HepG2 (cell line): ENCODE data around the gene MOAP1. TPM values are rescaled to one million over a fixed set of nuclear protein-coding genes. Genes with fewer than 3 reads are reported as not detected.

ENCODE experiments used
- ATAC-seq: fragments of 200-7000 bp; cut with Tn5 transposase; 3 replicates; pipeline ENCODE4 v1.9.1; 2020; ENCODE audit warnings: mild to moderate bottlenecking, moderate library complexity
- BruUV-seq: library from RNA; stranded (reverse); fragments of 400-500 nt; replicated peaks from 2 replicates; lab custom pipeline; 2021; lab: Mats Ljungman, UMichigan
- CTCF ChIA-PET: fragments of 300-600 bp; formaldehyde crosslinking; extraction: SDS; loops from one replicate; lab custom pipeline; 2021; ENCODE audit warnings: low total read pairs, inconsistent platforms, low intra/inter-chr PET ratio; lab: Yijun Ruan, JAX
- POLR2A ChIA-PET: fragments of 350-600 bp; sonication (Branson Sonifier 250); formaldehyde crosslinking; loops from one replicate; lab custom pipeline; 2020; ENCODE audit warnings: antibody characterized with exemption, inconsistent platforms; lab: Yijun Ruan, JAX
- DNase-seq: peaks from one replicate; pipeline ENCODE4 v3.0.0-alpha.2; 2015; ENCODE audit warnings: low spot score
- FAIRE-seq: peaks from 3 replicates; lab custom pipeline; 2011; peaks lifted over from hg19 to GRCh38; lab: Jason Lieb, UNC
- H2AFZ ChIP-seq: one replicate; pipeline ENCODE4 v1.6.1; 2011; ENCODE audit warnings: low read length, inconsistent platforms
- H3K27ac ChIP-seq: fragments of 300-600 bp; 3 replicates; pipeline ENCODE4 v1.8.0; 2011; ENCODE audit warnings: mixed run types, mild to moderate bottlenecking, mixed read lengths, low read length, inconsistent platforms; ENCODE audit not compliant: insufficient read depth; ENCODE audit errors: extremely low read length
- H3K27me3 ChIP-seq, 2 experiments: fragments of 200-600 bp in 1 of 2; 2 replicates in 1 of 2; 3 replicates in 1 of 2; pipeline versions ENCODE4 v1.6.0 to v1.8.0; 2011; ENCODE audit warnings: low read length in 2 of 2, mild to moderate bottlenecking in 2 of 2, moderate library complexity in 2 of 2, inconsistent platforms in 1 of 2; ENCODE audit not compliant: insufficient read depth in 2 of 2, control insufficient read depth in 1 of 2
- H3K36me3 ChIP-seq, 2 experiments: fragments of 200-600 bp in 1 of 2; replicated peaks in 1 of 2; 2 replicates in 1 of 2; 3 replicates in 1 of 2; pipeline versions ENCODE4 v1.5.1 to v1.8.0; 2011; ENCODE audit warnings: low read length in 2 of 2, inconsistent platforms in 1 of 2; ENCODE audit not compliant: insufficient read depth in 2 of 2, control insufficient read depth in 1 of 2
- H3K4me1 ChIP-seq: 2 replicates; pipeline ENCODE4 v1.5.1; 2012; ENCODE audit warnings: low read length, inconsistent platforms; ENCODE audit not compliant: insufficient read depth
- H3K4me2 ChIP-seq: 2 replicates; pipeline ENCODE4 v1.6.0; 2011; ENCODE audit warnings: low read depth, low read length, inconsistent platforms
- H3K4me3 ChIP-seq, 3 experiments: fragments of 200-600 bp in 1 of 3; sonication (generic), shearing (Covaris generic) in 1 of 3; replicated peaks in 1 of 3; 2 replicates each; pipeline ENCODE4 v1.5.1; 2011 to 2016; ENCODE audit warnings: low read length in 3 of 3, inconsistent platforms in 2 of 3, low read depth in 2 of 3, mild to moderate bottlenecking in 2 of 3, control low read depth in 1 of 3, mixed read lengths in 1 of 3; ENCODE audit not compliant: insufficient read depth in 1 of 3
- H3K79me2 ChIP-seq: one replicate; pipeline ENCODE4 v1.6.1; 2011; ENCODE audit warnings: low read length, inconsistent platforms; ENCODE audit not compliant: insufficient read depth
- H3K9ac ChIP-seq: 2 replicates; pipeline ENCODE4 v1.6.0; 2011; ENCODE audit warnings: mild to moderate bottlenecking, low read depth, low read length, inconsistent platforms; ENCODE audit not compliant: insufficient read depth
- H3K9me3 ChIP-seq: 2 replicates; pipeline ENCODE4 v1.5.1; 2012; ENCODE audit warnings: mild to moderate bottlenecking, low read length
- H4K20me1 ChIP-seq: 2 replicates; pipeline ENCODE4 v1.6.0; 2011; ENCODE audit warnings: inconsistent platforms, mild to moderate bottlenecking, low read length, moderate library complexity; ENCODE audit not compliant: insufficient read depth
- ARNTL ChIP-seq: sonication (generic); formaldehyde crosslinking; IDR thresholded peaks from 2 replicates; pipeline ENCODE4 v1.4.0; 2020; ENCODE audit warnings: mild to moderate bottlenecking, missing genetic modification reagents
- ATAD3A ChIP-seq: sonication (generic); formaldehyde crosslinking; IDR thresholded peaks from 2 replicates; pipeline ENCODE4 v1.4.0; 2020; ENCODE audit warnings: missing genetic modification reagents
- FOXK2 ChIP-seq: fragments of 450-650 bp; IDR thresholded peaks from 2 replicates; pipeline ENCODE4 v1.6.1; 2016
- KAT8 ChIP-seq: IDR thresholded peaks from 2 replicates; pipeline ENCODE4 v1.6.1; 2016; ENCODE audit warnings: missing genetic modification reagents, missing compliant biosample characterization
- KDM1A ChIP-seq: IDR thresholded peaks from 2 replicates; pipeline ENCODE4 v1.6.1; 2016; ENCODE audit warnings: missing compliant biosample characterization
- MATR3 ChIP-seq: sonication (generic); formaldehyde crosslinking; IDR thresholded peaks from 2 replicates; pipeline ENCODE4 v1.4.0; 2020; ENCODE audit warnings: missing genetic modification reagents
- RNF2 ChIP-seq: fragments of 450-650 bp; conservative IDR thresholded peaks from 2 replicates; pipeline ENCODE4 v1.6.1; 2016; ENCODE audit warnings: low read depth
- TEAD2 ChIP-seq: sonication (generic); formaldehyde crosslinking; IDR thresholded peaks from 2 replicates; pipeline ENCODE4 v1.9.0; 2021; ENCODE audit warnings: missing genetic modification reagents
- XRCC5 ChIP-seq: fragments of 200-400 bp; formaldehyde crosslinking; optimal IDR thresholded peaks from 2 replicates; pipeline ENCODE3; 2017; ENCODE audit warnings: mild to moderate bottlenecking, low read length
- ZBTB1 ChIP-seq: sonication (generic); formaldehyde crosslinking; IDR thresholded peaks from 2 replicates; pipeline ENCODE4 v1.4.0; 2020; ENCODE audit warnings: missing genetic modification reagents, borderline replicate concordance
- ZNF143 ChIP-seq: sonication (generic); formaldehyde crosslinking; IDR thresholded peaks from 2 replicates; pipeline ENCODE4 v1.4.0; 2020; ENCODE audit warnings: missing genetic modification reagents
- ZNF563 ChIP-seq: sonication (generic); formaldehyde crosslinking; IDR thresholded peaks from 2 replicates; pipeline ENCODE4 v1.8.0; 2022; ENCODE audit warnings: mild to moderate bottlenecking, moderate library complexity, missing genetic modification reagents
- WGBS: methylation state at CpG from one replicate; pipeline ENCODE4 v1.1.6; 2017; ENCODE audit warnings: low lambda C conversion rate; 5-methylcytosine and 5-hydroxymethylcytosine counted together
- in situ Hi-C: cut with HindIII; loops from 2 replicates; pipeline ENCODE4 v1.10.0; 2017; ENCODE audit warnings: low pct_unique_long_range_greater_than_20kb; ENCODE audit not compliant: extremely low pct_ligation_motif_present
- intact Hi-C: fragments of 100-400 bp; cut with micrococcal nuclease; formaldehyde crosslinking; loops from one replicate; pipeline ENCODE4 v1.10.0; 2022; ENCODE audit not compliant: unreplicated experiment
- polyA plus RNA-seq, 8 experiments: library from polyadenylated mRNA; depleted of rRNA in 3 of 8; stranded (reverse) in 7 of 8; unstranded in 1 of 8; fragments of >200 nt; fragmentation: Illumina TruSeq in 4 of 8; extraction: Trizol in 4 of 8; gene quantifications; 2 replicates each; pipeline versions ENCODE4 v1.2.1 to v1.2.3, GENCODE V29; 2011 to 2016; ENCODE audit warnings: low read depth in 4 of 8, missing spikeins in 1 of 8, mixed read lengths in 1 of 8; ENCODE audit not compliant: insufficient read depth in 1 of 8
- total RNA-seq, 5 experiments: library from RNA; depleted of rRNA; stranded (reverse); fragments of >200 nt; fragmentation: Illumina TruSeq; extraction: Trizol; gene quantifications; 2 replicates each; pipeline ENCODE4 v1.2.3, GENCODE V29; 2016; ENCODE audit warnings: low read depth in 1 of 5
- TF ChIP-seq, protein P1 (sequence below): sonication (generic); formaldehyde crosslinking; IDR thresholded peaks from 2 replicates; pipeline ENCODE4 v1.8.0; 2022; ENCODE audit warnings: mild to moderate bottlenecking, missing genetic modification reagents; ENCODE audit not compliant: insufficient replicate concordance
- TF ChIP-seq, protein P2 (sequence below): sonication (generic); formaldehyde crosslinking; IDR thresholded peaks from 2 replicates; pipeline ENCODE4 v1.8.0; 2022; ENCODE audit warnings: missing genetic modification reagents, low read depth, mild to moderate bottlenecking, borderline replicate concordance
- TF ChIP-seq, protein P3 (sequence below): sonication (generic); formaldehyde crosslinking; IDR thresholded peaks from 2 replicates; pipeline ENCODE4 v1.4.0; 2020; ENCODE audit warnings: missing genetic modification reagents
- TF ChIP-seq, protein P4 (sequence below): sonication (generic); formaldehyde crosslinking; IDR thresholded peaks from 2 replicates; pipeline ENCODE4 v1.5.1; 2020; ENCODE audit warnings: mild to moderate bottlenecking, moderate library complexity, missing genetic modification reagents

The MOAP1 gene
- total and polyA plus RNA-seq, 2 of the 13 experiments (the other 11 are each of a cell fraction or from before 2014, with no cell fraction given): 14.6 to 47.0 TPM

DNA sequence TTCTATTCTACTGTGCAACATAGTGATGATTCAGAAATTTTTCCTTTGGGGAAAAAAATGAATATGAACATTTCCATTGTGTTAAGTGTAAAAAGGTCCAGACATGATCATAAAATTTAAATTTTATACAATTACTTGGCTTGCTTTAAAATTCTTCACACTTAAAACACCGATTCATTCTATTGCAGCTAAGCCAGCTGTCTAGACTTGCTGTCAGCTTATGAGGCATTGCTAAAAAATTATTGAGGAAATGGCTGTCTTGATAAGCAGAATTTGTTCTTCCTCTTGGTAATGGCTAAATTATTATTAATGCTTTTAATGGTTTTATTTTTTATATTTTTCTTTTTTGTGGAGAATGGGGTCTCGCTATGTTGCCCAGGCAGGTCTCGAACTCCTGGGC is 2.3 kb upstream of the MOAP1 start (continued):
- TF ChIP-seq KDM1A (CRISPR knock-in tag): no peak
- TF ChIP-seq KAT8: no peak
- TF ChIP-seq ZNF143 (CRISPR knock-in tag): no peak

DNA sequence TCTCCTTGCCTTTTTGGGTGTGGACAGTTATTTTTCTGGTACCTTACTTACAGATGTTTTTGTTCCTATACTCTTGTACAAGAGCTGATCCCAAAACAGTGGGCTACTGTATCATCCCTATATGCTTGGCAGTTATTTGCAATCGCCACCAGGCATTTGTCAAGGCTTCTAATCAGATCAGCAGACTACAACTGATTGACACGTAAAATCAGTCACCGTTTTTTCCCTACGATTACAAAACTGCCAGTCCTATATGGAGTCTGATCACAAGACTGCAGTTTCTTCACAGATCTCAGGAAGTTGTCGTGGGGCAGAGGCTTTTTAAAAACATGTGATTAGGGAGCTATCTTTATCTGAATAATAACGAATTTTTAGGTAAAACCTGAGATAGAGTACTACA is 1.8 kb upstream of the MOAP1 start:
- peak overlapping the region; percentile 39; the same call in 1 of the 2 replicates for H3K9ac ChIP-seq
- TF ChIP-seq XRCC5 (no peak), TEAD2 (CRISPR knock-in tag) (no peak), ZBTB1 (no peak), RNF2 (no peak), FOXK2 (no peak), ZNF563 (CRISPR knock-in tag) (no peak), ATAD3A (CRISPR knock-in tag) (no peak), MATR3 (CRISPR knock-in tag) (no peak), ARNTL (no peak)
- TF ChIP-seq, protein P1, sequence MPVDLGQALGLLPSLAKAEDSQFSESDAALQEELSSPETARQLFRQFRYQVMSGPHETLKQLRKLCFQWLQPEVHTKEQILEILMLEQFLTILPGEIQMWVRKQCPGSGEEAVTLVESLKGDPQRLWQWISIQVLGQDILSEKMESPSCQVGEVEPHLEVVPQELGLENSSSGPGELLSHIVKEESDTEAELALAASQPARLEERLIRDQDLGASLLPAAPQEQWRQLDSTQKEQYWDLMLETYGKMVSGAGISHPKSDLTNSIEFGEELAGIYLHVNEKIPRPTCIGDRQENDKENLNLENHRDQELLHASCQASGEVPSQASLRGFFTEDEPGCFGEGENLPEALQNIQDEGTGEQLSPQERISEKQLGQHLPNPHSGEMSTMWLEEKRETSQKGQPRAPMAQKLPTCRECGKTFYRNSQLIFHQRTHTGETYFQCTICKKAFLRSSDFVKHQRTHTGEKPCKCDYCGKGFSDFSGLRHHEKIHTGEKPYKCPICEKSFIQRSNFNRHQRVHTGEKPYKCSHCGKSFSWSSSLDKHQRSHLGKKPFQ: no peak
- TF ChIP-seq, protein P2, sequence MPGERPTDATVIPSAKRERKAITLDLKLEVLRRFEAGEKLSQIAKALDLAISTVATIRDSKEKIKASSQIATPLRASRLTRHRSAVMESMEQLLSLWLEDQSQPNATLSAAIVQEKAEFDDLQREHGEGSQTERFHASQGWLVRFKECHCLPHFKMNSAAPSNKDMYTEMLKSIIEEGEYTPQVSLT (CRISPR knock-in tag): no peak
- TF ChIP-seq, protein P3, sequence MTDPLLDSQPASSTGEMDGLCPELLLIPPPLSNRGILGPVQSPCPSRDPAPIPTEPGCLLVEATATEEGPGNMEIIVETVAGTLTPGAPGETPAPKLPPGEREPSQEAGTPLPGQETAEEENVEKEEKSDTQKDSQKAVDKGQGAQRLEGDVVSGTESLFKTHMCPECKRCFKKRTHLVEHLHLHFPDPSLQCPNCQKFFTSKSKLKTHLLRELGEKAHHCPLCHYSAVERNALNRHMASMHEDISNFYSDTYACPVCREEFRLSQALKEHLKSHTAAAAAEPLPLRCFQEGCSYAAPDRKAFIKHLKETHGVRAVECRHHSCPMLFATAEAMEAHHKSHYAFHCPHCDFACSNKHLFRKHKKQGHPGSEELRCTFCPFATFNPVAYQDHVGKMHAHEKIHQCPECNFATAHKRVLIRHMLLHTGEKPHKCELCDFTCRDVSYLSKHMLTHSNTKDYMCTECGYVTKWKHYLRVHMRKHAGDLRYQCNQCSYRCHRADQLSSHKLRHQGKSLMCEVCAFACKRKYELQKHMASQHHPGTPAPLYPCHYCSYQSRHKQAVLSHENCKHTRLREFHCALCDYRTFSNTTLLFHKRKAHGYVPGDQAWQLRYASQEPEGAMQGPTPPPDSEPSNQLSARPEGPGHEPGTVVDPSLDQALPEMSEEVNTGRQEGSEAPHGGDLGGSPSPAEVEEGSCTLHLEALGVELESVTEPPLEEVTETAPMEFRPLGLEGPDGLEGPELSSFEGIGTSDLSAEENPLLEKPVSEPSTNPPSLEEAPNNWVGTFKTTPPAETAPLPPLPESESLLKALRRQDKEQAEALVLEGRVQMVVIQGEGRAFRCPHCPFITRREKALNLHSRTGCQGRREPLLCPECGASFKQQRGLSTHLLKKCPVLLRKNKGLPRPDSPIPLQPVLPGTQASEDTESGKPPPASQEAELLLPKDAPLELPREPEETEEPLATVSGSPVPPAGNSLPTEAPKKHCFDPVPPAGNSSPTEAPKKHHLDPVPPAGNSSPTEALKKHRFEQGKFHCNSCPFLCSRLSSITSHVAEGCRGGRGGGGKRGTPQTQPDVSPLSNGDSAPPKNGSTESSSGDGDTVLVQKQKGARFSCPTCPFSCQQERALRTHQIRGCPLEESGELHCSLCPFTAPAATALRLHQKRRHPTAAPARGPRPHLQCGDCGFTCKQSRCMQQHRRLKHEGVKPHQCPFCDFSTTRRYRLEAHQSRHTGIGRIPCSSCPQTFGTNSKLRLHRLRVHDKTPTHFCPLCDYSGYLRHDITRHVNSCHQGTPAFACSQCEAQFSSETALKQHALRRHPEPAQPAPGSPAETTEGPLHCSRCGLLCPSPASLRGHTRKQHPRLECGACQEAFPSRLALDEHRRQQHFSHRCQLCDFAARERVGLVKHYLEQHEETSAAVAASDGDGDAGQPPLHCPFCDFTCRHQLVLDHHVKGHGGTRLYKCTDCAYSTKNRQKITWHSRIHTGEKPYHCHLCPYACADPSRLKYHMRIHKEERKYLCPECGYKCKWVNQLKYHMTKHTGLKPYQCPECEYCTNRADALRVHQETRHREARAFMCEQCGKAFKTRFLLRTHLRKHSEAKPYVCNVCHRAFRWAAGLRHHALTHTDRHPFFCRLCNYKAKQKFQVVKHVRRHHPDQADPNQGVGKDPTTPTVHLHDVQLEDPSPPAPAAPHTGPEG (CRISPR knock-in tag): no peak
- TF ChIP-seq, protein P4, sequence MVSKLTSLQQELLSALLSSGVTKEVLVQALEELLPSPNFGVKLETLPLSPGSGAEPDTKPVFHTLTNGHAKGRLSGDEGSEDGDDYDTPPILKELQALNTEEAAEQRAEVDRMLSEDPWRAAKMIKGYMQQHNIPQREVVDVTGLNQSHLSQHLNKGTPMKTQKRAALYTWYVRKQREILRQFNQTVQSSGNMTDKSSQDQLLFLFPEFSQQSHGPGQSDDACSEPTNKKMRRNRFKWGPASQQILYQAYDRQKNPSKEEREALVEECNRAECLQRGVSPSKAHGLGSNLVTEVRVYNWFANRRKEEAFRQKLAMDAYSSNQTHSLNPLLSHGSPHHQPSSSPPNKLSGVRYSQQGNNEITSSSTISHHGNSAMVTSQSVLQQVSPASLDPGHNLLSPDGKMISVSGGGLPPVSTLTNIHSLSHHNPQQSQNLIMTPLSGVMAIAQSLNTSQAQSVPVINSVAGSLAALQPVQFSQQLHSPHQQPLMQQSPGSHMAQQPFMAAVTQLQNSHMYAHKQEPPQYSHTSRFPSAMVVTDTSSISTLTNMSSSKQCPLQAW: no peak

More for the DNA sequence above, 1.8 kb upstream of the MOAP1 start:
- H4K20me1 ChIP-seq: no peaks in the 10 kb centered on the region
- H3K9me3 ChIP-seq: no peaks in the 10 kb centered on the region
- H3K36me3 ChIP-seq: peaks cover 4 to 24% of the 10 kb centered on the region in 2 experiments; a peak in 3 of 5 replicates
- ChIA-PET POLR2A (no interaction called here), CTCF (no interaction called here)
- 90% methylated on average over 6 of the region's 6 CpGs for WGBS
- no peak for ATAC-seq
- H3K27ac ChIP-seq: no peak overlapping the region
- in situ Hi-C loops: no loop called here
- no peak overlapping the region; a peak in 1 of 6 replicates for H3K4me3 ChIP-seq
- intact Hi-C loops: no loop called here
- no peaks in the 10 kb centered on the region; a peak in 1 of 5 replicates for H3K27me3 ChIP-seq
- FAIRE-seq: no peak
- BruUV-seq: TSS peak; percentile 64
- DNase-seq: no peak
- H2AFZ ChIP-seq: no peak overlapping the region
- H3K4me2 ChIP-seq: peak overlapping the region; percentile 55; the same call in 1 of the 2 replicates
- H3K79me2 ChIP-seq: peaks cover 28% of the 10 kb centered on the region
- H3K4me1 ChIP-seq: peaks cover 30% of the 10 kb centered on the region
